HG02588 (cell line): ENCODE data around the gene CAMTA1.

ENCODE experiments used
- ATAC-seq: cut with Tn5 transposase; IDR thresholded peaks from one replicate; pipeline ENCODE4 v1.9.1; 2021; ENCODE audit warnings: mild to moderate bottlenecking, moderate library complexity; ENCODE audit not compliant: unreplicated experiment

Gene CAMTA1

DNA sequence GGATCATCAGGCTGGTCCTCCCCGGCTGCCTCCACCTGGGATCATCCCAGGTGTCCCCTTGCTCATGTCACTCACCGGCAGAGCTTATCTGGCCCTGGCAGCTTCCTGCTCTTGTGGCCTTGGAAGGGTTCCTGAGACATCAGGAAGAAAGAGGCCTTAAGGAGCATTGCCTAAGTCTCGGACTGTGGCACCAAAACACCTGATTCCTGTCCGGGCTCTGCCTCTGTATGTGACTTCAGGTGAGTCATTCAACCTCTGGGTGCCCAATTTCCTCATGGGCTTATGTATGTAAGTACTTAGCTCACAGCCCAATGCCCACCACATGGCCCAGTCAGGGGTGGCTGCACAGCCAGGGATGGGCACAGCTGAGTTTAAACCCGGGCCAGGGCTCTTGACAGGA lies 729.9 kb downstream of the CAMTA1 start:
- ATAC-seq, result no peak

DNA sequence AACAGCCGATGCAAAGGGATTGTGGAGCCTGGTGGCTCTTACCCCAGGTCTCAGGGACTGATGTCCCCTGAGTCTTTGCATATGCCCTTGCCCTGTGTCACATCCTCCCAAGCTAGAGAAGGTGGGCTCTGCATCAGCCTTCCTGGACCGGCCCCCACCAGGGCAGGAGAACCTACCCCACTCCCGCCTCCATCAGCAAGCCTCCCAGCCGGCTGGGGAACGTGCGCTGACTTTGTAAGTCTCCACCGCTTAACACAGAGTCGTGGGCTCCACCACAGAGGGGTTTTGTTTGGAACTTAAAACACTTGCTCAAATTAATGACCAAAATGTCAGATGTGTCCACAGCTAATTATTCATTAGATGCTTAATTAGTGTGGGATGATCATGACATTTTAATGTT lies 730.6 kb downstream of the CAMTA1 start:
- no peak for ATAC-seq

GRCh38 chr1:7516341-7516740 lies 731.1 kb downstream of the CAMTA1 start:
- ATAC-seq, result no peak

DNA sequence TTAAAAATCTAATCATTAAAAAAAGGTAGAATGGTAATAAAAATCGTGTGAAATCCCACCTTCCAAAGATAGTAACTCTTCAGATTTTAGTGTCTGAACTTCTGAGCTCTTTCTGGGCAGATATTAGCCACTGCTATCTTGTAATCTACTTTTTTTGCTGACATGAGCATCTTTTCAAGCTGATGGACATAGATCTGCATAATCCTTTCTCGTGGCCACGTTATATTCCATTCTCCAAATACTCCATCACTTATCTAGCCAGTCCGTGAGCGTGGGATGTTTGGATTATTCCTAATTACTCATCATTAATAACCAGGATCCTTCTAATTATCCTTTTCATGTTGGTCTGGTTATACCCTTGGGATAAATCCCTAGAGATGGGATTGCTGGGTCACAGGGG lies 731.7 kb downstream of the CAMTA1 start:
- no peak for ATAC-seq

DNA sequence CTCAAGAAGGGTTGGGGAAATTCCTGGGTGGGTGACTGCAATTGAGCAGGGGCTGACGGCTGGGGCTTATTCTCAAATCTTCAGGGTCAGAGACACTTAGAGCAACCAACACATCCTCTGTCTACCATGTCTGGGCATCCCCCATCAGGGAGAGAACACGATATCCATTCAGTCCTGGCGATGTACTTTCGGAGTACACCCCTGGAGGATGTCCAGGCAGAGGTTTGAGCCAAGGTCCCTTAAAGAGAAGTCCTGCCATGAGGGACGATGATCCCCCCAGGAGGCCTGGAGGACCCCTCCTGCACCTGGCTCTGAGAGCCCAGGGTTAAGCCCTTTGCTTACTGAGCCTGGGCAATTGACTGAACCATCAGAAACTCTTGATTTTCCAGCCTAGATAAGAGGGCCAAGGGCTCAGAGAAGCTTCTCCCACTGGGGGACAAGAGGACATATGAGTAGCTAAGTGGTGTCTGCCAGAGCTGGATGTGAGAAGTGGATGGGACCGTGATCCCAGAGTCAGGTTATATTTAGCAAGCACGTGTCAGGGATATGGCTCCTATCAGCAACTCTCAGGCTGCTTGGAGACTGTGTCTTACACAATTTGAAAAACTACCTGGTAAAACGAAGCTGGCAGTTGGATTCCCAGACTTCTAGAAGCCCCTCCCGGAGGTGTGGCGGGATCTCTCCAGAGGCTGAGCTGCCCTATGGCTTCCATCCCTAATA lies 732.5 kb downstream of the CAMTA1 start:
- no peak for ATAC-seq

GRCh38 chr1:7518411-7518810 lies 733.2 kb downstream of the CAMTA1 start:
- ATAC-seq, result no peak

- ATAC-seq, result no peak
These were observed 734.1 kb downstream of the CAMTA1 start for GRCh38 chr1:7519181-7519860.

- no peak for ATAC-seq
These were observed 734.7 kb downstream of the CAMTA1 start for GRCh38 chr1:7519861-7520395.

GRCh38 chr1:7520496-7520895 lies 735.2 kb downstream of the CAMTA1 start:
- no peak for ATAC-seq

DNA sequence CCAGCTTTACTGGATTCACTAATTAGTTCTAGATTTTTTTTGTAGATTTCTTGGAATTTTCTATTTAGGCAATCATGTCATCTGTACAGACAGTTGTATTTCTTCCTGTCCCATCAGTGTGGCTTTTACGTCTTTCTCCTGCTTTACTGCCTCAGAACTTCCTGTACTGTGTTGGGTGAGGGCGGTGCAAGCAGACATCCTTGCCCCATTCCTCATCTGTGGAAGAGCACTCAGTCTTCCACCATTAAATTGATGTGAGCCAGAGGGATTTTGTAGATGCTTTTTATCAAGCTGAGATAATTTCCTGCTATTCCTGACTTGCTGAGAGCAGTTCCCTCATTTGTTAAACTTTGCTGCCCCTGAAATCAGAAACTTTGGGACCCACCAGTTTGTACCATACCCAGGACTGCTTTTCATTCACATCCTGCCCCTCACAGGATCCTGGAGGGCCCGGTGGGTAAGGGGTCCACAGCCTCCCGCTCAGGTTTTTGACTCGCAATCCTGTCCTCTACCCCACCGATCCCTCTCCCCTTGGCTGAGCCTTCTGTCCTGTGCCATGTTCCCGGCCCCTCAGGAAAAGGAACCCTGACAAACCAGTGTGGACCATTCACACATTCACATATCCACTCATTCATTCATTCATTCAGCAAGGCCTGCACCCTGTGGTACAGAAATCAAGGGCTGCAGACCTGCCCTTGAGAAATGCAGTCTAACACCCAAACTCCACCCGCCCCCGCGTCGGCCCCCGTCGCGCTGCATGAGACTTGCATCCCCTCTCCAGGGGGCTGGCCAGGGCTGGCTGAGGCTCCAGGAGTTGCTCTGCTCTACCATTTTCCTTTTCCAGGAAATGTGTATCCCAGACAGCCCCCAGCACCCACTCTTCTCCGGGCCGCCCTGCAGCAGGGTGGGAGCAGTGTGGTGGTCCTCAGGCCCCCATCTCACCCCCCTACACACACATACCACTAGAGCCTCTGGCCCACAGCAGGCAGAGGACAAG lies 739.4 kb downstream of the CAMTA1 start:
- ATAC-seq, result no peak

GRCh38 chr1:7525338-7526063 lies 740.2 kb downstream of the CAMTA1 start:
- no peak for ATAC-seq

GRCh38 chr1:7526196-7526866 lies 741.1 kb downstream of the CAMTA1 start:
- no peak for ATAC-seq

GRCh38 chr1:7526867-7527732 lies 741.8 kb downstream of the CAMTA1 start:
- no peak for ATAC-seq

- no peak for ATAC-seq
These were observed 742.4 kb downstream of the CAMTA1 start for GRCh38 chr1:7527733-7528045.

GRCh38 chr1:7528386-7529198 lies 743.3 kb downstream of the CAMTA1 start:
- no peak for ATAC-seq

GRCh38 chr1:7529917-7530316 lies 744.7 kb downstream of the CAMTA1 start:
- ATAC-seq, result no peak

DNA sequence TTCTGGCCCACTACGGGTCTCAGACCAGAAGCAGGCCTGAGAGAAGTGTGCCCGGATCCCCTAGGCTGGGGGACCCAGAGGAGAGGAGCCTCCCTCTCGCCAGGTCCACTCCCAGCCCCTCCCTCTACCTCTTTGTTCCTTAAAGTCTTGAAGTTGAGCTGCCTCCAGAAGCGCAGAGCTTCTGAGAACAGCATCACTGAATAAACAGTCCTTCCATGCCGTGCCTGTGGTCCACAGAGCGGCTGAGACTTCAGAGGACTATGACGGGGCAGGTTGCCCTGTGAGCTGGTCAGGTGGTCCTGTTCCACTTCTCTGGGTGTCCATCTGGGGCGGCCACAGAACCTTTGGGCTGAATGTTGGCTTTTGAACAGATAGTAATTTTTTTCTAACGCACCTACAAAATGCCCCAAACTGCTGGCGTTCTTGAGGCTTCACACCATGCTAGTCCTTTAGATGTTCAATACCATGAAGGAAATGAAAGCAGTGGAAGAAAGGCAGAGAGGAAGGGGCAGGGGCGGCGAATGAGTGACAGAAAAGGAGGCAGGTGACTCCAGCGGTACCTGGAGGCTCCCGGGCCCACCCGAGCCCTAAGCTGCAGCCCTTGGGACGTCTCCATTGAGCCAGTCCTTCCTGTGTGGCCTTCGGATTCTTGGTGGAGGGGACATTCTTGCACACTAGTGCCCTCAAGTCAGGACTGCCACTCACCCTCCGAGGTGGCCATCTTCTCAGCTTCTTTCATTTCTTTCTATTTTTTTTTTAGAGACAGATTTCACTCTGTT lies 746.5 kb downstream of the CAMTA1 start:
- no peak for ATAC-seq

- no peak for ATAC-seq
These were observed 747.8 kb downstream of the CAMTA1 start for GRCh38 chr1:7533006-7533405.
